SJCRH30 (cell line): ENCODE results near the gene BTN3A1. TPM values are rescaled to one million over a fixed set of nuclear protein-coding genes. Genes with fewer than 3 reads are reported as not detected.
A peak's percentile ranks its signal among the peaks of the same experiment; 100 is the strongest.

Experiments used
- DNase-seq, 2 experiments: peaks; one replicate each; pipeline ENCODE4 v3.0.0-alpha.2; 2015 to 2020
- H3K27ac ChIP-seq: fragments of 250-450 bp; sonication (Bioruptor Pico); 2 replicates; pipeline ENCODE4 v1.5.1; 2020; ENCODE audit warnings: mild to moderate bottlenecking, moderate library complexity
- H3K27me3 ChIP-seq: fragments of 250-450 bp; sonication (Bioruptor Pico); 2 replicates; pipeline ENCODE4 v1.5.1; 2020; ENCODE audit warnings: mild to moderate bottlenecking, moderate library complexity
- H3K36me3 ChIP-seq: fragments of 250-450 bp; sonication (Bioruptor Pico); 2 replicates; pipeline ENCODE4 v1.5.1; 2020; ENCODE audit warnings: mild to moderate bottlenecking, moderate library complexity
- H3K4me1 ChIP-seq: fragments of 250-450 bp; sonication (Bioruptor Pico); 2 replicates; pipeline ENCODE4 v1.5.1; 2020; ENCODE audit warnings: mild to moderate bottlenecking, moderate library complexity
- H3K4me3 ChIP-seq: fragments of 250-450 bp; sonication (Bioruptor Pico); 2 replicates; pipeline ENCODE4 v1.5.1; 2020; ENCODE audit warnings: mild to moderate bottlenecking, moderate library complexity
- H3K9me3 ChIP-seq: fragments of 250-450 bp; sonication (Bioruptor Pico); replicated peaks from 2 replicates; pipeline ENCODE4 v1.5.1; 2020; ENCODE audit warnings: mild to moderate bottlenecking, moderate library complexity
- total RNA-seq: library from RNA; depleted of rRNA; stranded (reverse); fragments of >200 nt; shearing (Covaris generic); gene quantifications from 2 replicates; pipeline ENCODE4 v1.2.3, GENCODE V29; 2014

BTN3A1 gene
- total RNA-seq, 1 experiment from 2014 or later = 0.81 TPM

GRCh38 chr6:26389349-26389894, 12.7 kb upstream of the BTN3A1 start:
- no peak for DNase-seq
- Histone ChIP-seq H3K27ac (no peak overlapping the region), H3K4me3 (no peak overlapping the region), H3K9me3 (no peaks in the 10 kb centered on the region), H3K4me1 (peaks cover 10% of the 10 kb centered on the region), H3K27me3 (no peaks in the 10 kb centered on the region), H3K36me3 (no peaks in the 10 kb centered on the region)

GRCh38 chr6:26390531-26390930, 11.5 kb upstream of the BTN3A1 start:
- DNase-seq = no peak
- H3K4me3 ChIP-seq = no peak overlapping the region
- no peaks in the 10 kb centered on the region for H3K27me3 ChIP-seq
- H3K9me3 ChIP-seq = no peaks in the 10 kb centered on the region
- no peaks in the 10 kb centered on the region for H3K36me3 ChIP-seq
- H3K27ac ChIP-seq = no peak overlapping the region
- H3K4me1 ChIP-seq = peaks cover 13% of the 10 kb centered on the region

- peaks cover 13% of the 10 kb centered on the region for H3K4me1 ChIP-seq
- H3K9me3 ChIP-seq = no peaks in the 10 kb centered on the region
- DNase-seq = peak in 1 of 2 experiments; percentile 9
- H3K36me3 ChIP-seq = no peaks in the 10 kb centered on the region
- no peak overlapping the region for H3K4me3 ChIP-seq
- H3K27me3 ChIP-seq = no peaks in the 10 kb centered on the region
- H3K27ac ChIP-seq = no peak overlapping the region
Measured at GRCh38 chr6:26392932-26393636, 9.0 kb upstream of the BTN3A1 start.

GRCh38 chr6:26394289-26394688, 7.8 kb upstream of the BTN3A1 start:
- Histone ChIP-seq H3K27me3 (no peaks in the 10 kb centered on the region), H3K9me3 (no peaks in the 10 kb centered on the region), H3K36me3 (no peaks in the 10 kb centered on the region), H3K4me3 (no peak overlapping the region), H3K4me1 (peaks cover 13% of the 10 kb centered on the region), H3K27ac (no peak overlapping the region)
- peak; percentile 43 to 58 for DNase-seq

- Histone ChIP-seq H3K4me1 (peaks cover 12% of the 10 kb centered on the region), H3K27ac (no peak overlapping the region), H3K27me3 (no peaks in the 10 kb centered on the region), H3K9me3 (no peaks in the 10 kb centered on the region), H3K36me3 (no peaks in the 10 kb centered on the region), H3K4me3 (no peak overlapping the region)
- no peak for DNase-seq
Measured at GRCh38 chr6:26398555-26398954, 3.5 kb upstream of the BTN3A1 start.

GRCh38 chr6:26400626-26401025, 1.4 kb upstream of the BTN3A1 start:
- DNase-seq = no peak
- Histone ChIP-seq H3K27me3 (no peaks in the 10 kb centered on the region), H3K27ac (no peak overlapping the region), H3K4me1 (no peaks in the 10 kb centered on the region), H3K9me3 (no peaks in the 10 kb centered on the region), H3K36me3 (no peaks in the 10 kb centered on the region), H3K4me3 (no peak overlapping the region)

GRCh38 chr6:26401389-26401986, 587 bp upstream of the BTN3A1 start:
- no peaks in the 10 kb centered on the region for H3K4me1 ChIP-seq
- H3K27ac ChIP-seq = no peak overlapping the region
- no peak for DNase-seq
- no peaks in the 10 kb centered on the region for H3K27me3 ChIP-seq
- no peaks in the 10 kb centered on the region for H3K9me3 ChIP-seq
- H3K36me3 ChIP-seq = no peaks in the 10 kb centered on the region
- H3K4me3 ChIP-seq = peak overlapping the region; percentile 63

- Histone ChIP-seq H3K36me3 (no peaks in the 10 kb centered on the region), H3K9me3 (no peaks in the 10 kb centered on the region), H3K27ac (no peak overlapping the region), H3K27me3 (no peaks in the 10 kb centered on the region), H3K4me1 (no peaks in the 10 kb centered on the region), H3K4me3 (no peak overlapping the region)
- DNase-seq = no peak
Measured at GRCh38 chr6:26403893-26404292, 1.8 kb downstream of the BTN3A1 start.

- Histone ChIP-seq H3K4me3 (no peak overlapping the region), H3K36me3 (no peaks in the 10 kb centered on the region), H3K27ac (no peak overlapping the region), H3K4me1 (no peaks in the 10 kb centered on the region), H3K27me3 (no peaks in the 10 kb centered on the region), H3K9me3 (no peaks in the 10 kb centered on the region)
- DNase-seq = no peak
Measured at GRCh38 chr6:26404546-26404945, 2.5 kb downstream of the BTN3A1 start.

GRCh38 chr6:26408828-26409730, 7.0 kb downstream of the BTN3A1 start:
- Histone ChIP-seq H3K27ac (no peak overlapping the region), H3K9me3 (no peaks in the 10 kb centered on the region), H3K27me3 (no peaks in the 10 kb centered on the region), H3K4me1 (peaks cover 6% of the 10 kb centered on the region; the same call in 1 of the 2 replicates), H3K4me3 (no peak overlapping the region), H3K36me3 (no peaks in the 10 kb centered on the region)
- no peak for DNase-seq

GRCh38 chr6:26411751-26412150, 9.7 kb downstream of the BTN3A1 start:
- Histone ChIP-seq H3K9me3 (no peaks in the 10 kb centered on the region), H3K4me1 (peaks cover 6% of the 10 kb centered on the region; the same call in 1 of the 2 replicates), H3K27ac (no peak overlapping the region), H3K4me3 (no peak overlapping the region), H3K27me3 (no peaks in the 10 kb centered on the region), H3K36me3 (no peaks in the 10 kb centered on the region)
- DNase-seq = peak in 1 of 2 experiments; percentile 4

GRCh38 chr6:26412228-26412627, 10.2 kb downstream of the BTN3A1 start:
- no peaks in the 10 kb centered on the region for H3K9me3 ChIP-seq
- no peak overlapping the region for H3K27ac ChIP-seq
- H3K4me1 ChIP-seq = peaks cover 6% of the 10 kb centered on the region; the same call in 1 of the 2 replicates
- DNase-seq = peak; percentile 47 to 70
- no peaks in the 10 kb centered on the region for H3K27me3 ChIP-seq
- no peak overlapping the region for H3K4me3 ChIP-seq
- H3K36me3 ChIP-seq = no peaks in the 10 kb centered on the region

- Histone ChIP-seq H3K9me3 (no peaks in the 10 kb centered on the region), H3K27me3 (no peaks in the 10 kb centered on the region), H3K4me3 (no peak overlapping the region), H3K4me1 (peaks cover 6% of the 10 kb centered on the region; the same call in 1 of the 2 replicates), H3K36me3 (no peaks in the 10 kb centered on the region), H3K27ac (no peak overlapping the region)
- no peak for DNase-seq
Measured at GRCh38 chr6:26412954-26413353, 10.9 kb downstream of the BTN3A1 start.

- H3K27ac ChIP-seq = no peak overlapping the region
- H3K27me3 ChIP-seq = no peaks in the 10 kb centered on the region
- no peaks in the 10 kb centered on the region for H3K9me3 ChIP-seq
- H3K36me3 ChIP-seq = no peaks in the 10 kb centered on the region
- no peak for DNase-seq
- peaks cover 6% of the 10 kb centered on the region; the same call in 1 of the 2 replicates for H3K4me1 ChIP-seq
- no peak overlapping the region for H3K4me3 ChIP-seq
Measured at GRCh38 chr6:26414281-26414680, 12.2 kb downstream of the BTN3A1 start.
